ENCODE data around the gene PROSER3. TPM values are rescaled to one million over a fixed set of nuclear protein-coding genes. Genes with fewer than 3 reads are reported as not detected.

PROSER3 gene
- total RNA-seq, 3 donors from 2014 or later (not counting 1 experiment from before 2014, with no cell fraction given), result 33.1 to 40.2 (median 35.9) TPM

DNA sequence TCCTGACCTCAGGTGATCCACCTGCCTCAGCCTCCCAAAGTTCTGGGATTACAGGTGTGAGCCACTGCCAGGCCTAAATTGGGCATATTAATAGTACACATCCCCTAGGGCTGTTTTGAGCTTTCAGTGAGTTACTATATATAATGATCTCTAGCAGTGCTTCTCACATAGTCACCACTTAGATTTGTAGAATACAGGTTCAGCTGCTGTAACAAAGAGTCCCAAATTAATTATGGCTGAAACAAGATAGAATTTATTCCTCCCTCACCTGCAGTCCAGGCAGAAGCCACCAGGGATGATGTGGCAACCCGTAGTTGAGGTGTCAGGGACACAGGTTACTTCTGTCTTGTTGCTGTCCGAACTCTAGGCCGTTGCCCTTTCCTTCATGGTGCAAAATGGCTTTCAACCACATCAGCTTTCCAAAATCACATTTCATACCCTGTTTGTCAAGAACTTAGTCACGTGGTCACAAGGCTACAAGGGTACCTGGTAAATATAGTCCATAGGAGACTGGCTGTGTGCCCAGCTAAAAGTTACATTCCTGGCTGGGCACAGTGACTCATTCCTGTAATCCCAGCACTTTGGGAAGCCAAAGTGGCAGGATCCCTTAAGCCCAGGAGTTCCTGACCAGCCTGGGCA, 2.9 kb downstream of the PROSER3 start:
- H3K27me3 Mint-ChIP-seq (ENCODE audit: low read depth in 2 of 2), result peaks cover 0 to 11% of the 10 kb centered on the region in 2 donors
- no peak overlapping the region for H3K27ac ChIP-seq (ENCODE audit: low read length)
- no peak for DNase-seq
- 95% methylated on average over 4 of the region's 4 CpGs for WGBS (ENCODE audit: insufficient coverage)
- no peak overlapping the region for H3K4me3 ChIP-seq (ENCODE audit: low read length)
- intact Hi-C loops (cut with micrococcal nuclease), result no loop called here
- ATAC-seq, result no peak
- peaks cover 24% of the 10 kb centered on the region for H3K36me3 ChIP-seq (ENCODE audit: control insufficient read depth, insufficient read depth, low read length)
- H3K27me3 ChIP-seq (ENCODE audit: control insufficient read depth, insufficient read depth, low read length), result no peaks in the 10 kb centered on the region
- H3K4me3 Mint-ChIP-seq, result peak overlapping the region; percentile 4
- peaks cover 29 to 31% of the 10 kb centered on the region in 2 donors for H3K4me1 Mint-ChIP-seq
- H3K9me3 Mint-ChIP-seq, result no peaks in the 10 kb centered on the region
- TF ChIP-seq, protein P1, sequence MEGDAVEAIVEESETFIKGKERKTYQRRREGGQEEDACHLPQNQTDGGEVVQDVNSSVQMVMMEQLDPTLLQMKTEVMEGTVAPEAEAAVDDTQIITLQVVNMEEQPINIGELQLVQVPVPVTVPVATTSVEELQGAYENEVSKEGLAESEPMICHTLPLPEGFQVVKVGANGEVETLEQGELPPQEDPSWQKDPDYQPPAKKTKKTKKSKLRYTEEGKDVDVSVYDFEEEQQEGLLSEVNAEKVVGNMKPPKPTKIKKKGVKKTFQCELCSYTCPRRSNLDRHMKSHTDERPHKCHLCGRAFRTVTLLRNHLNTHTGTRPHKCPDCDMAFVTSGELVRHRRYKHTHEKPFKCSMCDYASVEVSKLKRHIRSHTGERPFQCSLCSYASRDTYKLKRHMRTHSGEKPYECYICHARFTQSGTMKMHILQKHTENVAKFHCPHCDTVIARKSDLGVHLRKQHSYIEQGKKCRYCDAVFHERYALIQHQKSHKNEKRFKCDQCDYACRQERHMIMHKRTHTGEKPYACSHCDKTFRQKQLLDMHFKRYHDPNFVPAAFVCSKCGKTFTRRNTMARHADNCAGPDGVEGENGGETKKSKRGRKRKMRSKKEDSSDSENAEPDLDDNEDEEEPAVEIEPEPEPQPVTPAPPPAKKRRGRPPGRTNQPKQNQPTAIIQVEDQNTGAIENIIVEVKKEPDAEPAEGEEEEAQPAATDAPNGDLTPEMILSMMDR (IDR thresholded peaks at IDR 0.05), result no peak
- H3K9me3 ChIP-seq (ENCODE audit: control insufficient read depth, insufficient read depth, low read length), result no peaks in the 10 kb centered on the region
- peaks cover 27% of the 10 kb centered on the region for H3K4me1 ChIP-seq (ENCODE audit: control insufficient read depth, insufficient read depth, low read length)
- H3K27ac Mint-ChIP-seq, result no peak overlapping the region
- no peaks in the 10 kb centered on the region for H3K36me3 Mint-ChIP-seq

DNA sequence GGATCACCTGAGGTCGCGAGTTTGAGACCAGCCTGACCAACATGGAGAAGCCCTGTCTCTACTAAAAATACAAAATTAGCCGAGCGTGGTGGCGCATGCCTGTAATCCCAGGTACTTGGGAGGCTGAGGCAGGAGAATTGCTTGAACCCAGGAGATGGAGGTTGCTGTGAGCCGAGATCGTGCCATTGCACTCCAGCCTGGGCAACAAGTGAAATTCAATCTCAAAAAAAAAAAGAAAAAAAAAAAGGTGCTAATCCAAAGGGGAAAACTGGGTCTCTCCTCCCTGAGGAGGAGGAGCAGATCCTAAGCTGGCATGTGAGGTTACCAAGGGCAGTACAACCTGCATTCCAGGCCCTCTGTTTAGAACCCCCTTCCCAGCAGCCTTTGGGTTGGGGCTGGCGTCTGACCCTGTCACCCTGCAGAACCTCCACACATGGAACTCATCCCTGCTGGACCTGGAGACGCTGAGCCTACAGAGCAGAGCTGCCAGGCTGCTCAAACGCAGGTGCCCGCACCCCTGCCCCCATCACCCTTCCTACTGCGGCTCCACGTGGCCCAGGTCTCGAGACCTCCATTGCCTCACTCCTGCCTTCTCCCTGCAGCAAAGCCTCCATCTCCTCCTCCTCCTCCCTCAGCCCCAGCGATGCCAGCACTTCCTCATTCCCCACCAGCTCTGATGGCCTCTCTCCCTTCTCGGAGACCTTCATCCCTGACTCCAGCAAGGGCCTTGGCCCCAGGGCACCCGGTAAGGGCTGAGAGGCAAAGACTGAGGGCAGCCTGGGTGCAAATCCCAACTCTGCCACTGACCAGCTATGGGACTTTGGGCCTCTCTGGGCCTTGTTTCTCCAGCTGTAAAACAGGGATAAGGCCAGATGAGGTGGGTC, 6.7 kb downstream of the PROSER3 start:
- H3K36me3 Mint-ChIP-seq, result no peaks in the 10 kb centered on the region
- H3K9me3 Mint-ChIP-seq, result no peaks in the 10 kb centered on the region
- Histone ChIP-seq H3K36me3 (ENCODE audit: control insufficient read depth, insufficient read depth, low read length) (peaks cover 27% of the 10 kb centered on the region), H3K4me1 (ENCODE audit: control insufficient read depth, insufficient read depth, low read length) (no peaks in the 10 kb centered on the region), H3K9me3 (ENCODE audit: control insufficient read depth, insufficient read depth, low read length) (no peaks in the 10 kb centered on the region), H3K27me3 (ENCODE audit: control insufficient read depth, insufficient read depth, low read length) (no peaks in the 10 kb centered on the region), H3K4me3 (ENCODE audit: low read length) (no peak overlapping the region), H3K27ac (ENCODE audit: low read length) (no peak overlapping the region)
- H3K27me3 Mint-ChIP-seq (ENCODE audit: low read depth in 2 of 2), result no peaks in the 10 kb centered on the region
- H3K4me3 Mint-ChIP-seq, result no peak overlapping the region
- H3K27ac Mint-ChIP-seq, result no peak overlapping the region
- peaks cover 0 to 1% of the 10 kb centered on the region in 2 donors for H3K4me1 Mint-ChIP-seq
- TF ChIP-seq, protein P1 (IDR thresholded peaks at IDR 0.05), result no peak
- intact Hi-C loops (cut with micrococcal nuclease), result no loop called here
- 97% methylated on average over 17 of the region's 17 CpGs for WGBS (ENCODE audit: insufficient coverage)
- ATAC-seq (no peak), DNase-seq (no peak)

DNA sequence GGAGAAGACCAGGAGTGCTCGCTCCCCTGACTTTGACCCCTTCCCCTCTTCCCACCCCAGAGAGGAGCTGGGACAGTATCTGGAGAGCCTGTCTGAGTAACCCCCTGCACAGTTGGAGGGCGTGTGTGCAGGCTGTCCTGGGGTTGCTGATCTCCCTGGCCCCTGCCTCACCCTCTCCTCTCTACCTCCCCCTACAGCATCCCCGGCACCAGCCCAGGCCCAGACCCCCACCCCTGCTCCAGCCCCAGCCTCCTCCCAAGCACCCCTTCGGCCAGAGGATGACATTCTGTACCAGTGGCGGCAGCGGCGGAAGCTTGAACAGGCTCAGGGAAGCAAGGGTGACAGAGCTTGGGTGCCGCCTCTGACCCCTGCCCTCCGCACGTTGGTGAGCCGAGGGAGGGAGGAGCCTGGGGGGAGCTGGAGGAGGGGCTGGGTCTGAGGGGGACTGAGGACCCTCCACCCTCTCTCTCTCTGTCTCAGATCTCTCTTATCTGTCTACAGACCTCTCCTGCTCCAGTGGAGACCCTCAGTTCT, 8.7 kb downstream of the PROSER3 start:
- Mint-ChIP-seq H3K4me1 (no peaks in the 10 kb centered on the region), H3K27ac (no peak overlapping the region), H3K36me3 (no peaks in the 10 kb centered on the region), H3K9me3 (no peaks in the 10 kb centered on the region), H3K4me3 (no peak overlapping the region), H3K27me3 (ENCODE audit: low read depth in 2 of 2) (no peaks in the 10 kb centered on the region)
- TF ChIP-seq, protein P1 (IDR thresholded peaks at IDR 0.05), result no peak
- DNase-seq (no peak), ATAC-seq (no peak)
- WGBS (ENCODE audit: insufficient coverage), result 98% methylated on average over 8 of the region's 11 CpGs
- H3K9me3 ChIP-seq (ENCODE audit: control insufficient read depth, insufficient read depth, low read length), result no peaks in the 10 kb centered on the region
- H3K4me3 ChIP-seq (ENCODE audit: low read length), result no peak overlapping the region
- intact Hi-C loops (cut with micrococcal nuclease), result no loop called here
- H3K4me1 ChIP-seq (ENCODE audit: control insufficient read depth, insufficient read depth, low read length), result no peaks in the 10 kb centered on the region
- H3K27ac ChIP-seq (ENCODE audit: low read length), result no peak overlapping the region
- no peaks in the 10 kb centered on the region for H3K27me3 ChIP-seq (ENCODE audit: control insufficient read depth, insufficient read depth, low read length)
- H3K36me3 ChIP-seq (ENCODE audit: control insufficient read depth, insufficient read depth, low read length), result peaks cover 21% of the 10 kb centered on the region

All from natural killer cell (primary cell).